ENCODE results near the gene INSIG2.

- TF ChIP-seq CTCF (IDR thresholded peaks at IDR 0.05 in 4 of 5, conservative IDR thresholded peaks at IDR 0.05 in 1 of 5) = no peak
- no peak for TF ChIP-seq POLR2A (IDR thresholded peaks at IDR 0.05)
Measured at GRCh38 chr2:118128826-118129225, 40.6 kb downstream of the INSIG2 start.
